AG09319 (cell line): ENCODE measurements around the gene FAM209B.

Source experiments
- DNase-seq: peaks from one replicate; pipeline ENCODE4 v3.0.0-alpha.2; 2010; ENCODE audit warnings: low read depth; ENCODE audit errors: extremely low read depth
- TF ChIP-seq, protein P1 (sequence below): IDR thresholded peaks from 2 replicates; pipeline ENCODE4 v1.5.1; 2011; ENCODE audit warnings: low read depth, mild to moderate bottlenecking, inconsistent platforms, low read length, moderate library complexity

FAM209B gene

GRCh38 chr20:56511926-56512325 is 21.1 kb upstream of the FAM209B start:
- TF ChIP-seq, protein P1, sequence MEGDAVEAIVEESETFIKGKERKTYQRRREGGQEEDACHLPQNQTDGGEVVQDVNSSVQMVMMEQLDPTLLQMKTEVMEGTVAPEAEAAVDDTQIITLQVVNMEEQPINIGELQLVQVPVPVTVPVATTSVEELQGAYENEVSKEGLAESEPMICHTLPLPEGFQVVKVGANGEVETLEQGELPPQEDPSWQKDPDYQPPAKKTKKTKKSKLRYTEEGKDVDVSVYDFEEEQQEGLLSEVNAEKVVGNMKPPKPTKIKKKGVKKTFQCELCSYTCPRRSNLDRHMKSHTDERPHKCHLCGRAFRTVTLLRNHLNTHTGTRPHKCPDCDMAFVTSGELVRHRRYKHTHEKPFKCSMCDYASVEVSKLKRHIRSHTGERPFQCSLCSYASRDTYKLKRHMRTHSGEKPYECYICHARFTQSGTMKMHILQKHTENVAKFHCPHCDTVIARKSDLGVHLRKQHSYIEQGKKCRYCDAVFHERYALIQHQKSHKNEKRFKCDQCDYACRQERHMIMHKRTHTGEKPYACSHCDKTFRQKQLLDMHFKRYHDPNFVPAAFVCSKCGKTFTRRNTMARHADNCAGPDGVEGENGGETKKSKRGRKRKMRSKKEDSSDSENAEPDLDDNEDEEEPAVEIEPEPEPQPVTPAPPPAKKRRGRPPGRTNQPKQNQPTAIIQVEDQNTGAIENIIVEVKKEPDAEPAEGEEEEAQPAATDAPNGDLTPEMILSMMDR = no peak
- no peak for DNase-seq

DNA sequence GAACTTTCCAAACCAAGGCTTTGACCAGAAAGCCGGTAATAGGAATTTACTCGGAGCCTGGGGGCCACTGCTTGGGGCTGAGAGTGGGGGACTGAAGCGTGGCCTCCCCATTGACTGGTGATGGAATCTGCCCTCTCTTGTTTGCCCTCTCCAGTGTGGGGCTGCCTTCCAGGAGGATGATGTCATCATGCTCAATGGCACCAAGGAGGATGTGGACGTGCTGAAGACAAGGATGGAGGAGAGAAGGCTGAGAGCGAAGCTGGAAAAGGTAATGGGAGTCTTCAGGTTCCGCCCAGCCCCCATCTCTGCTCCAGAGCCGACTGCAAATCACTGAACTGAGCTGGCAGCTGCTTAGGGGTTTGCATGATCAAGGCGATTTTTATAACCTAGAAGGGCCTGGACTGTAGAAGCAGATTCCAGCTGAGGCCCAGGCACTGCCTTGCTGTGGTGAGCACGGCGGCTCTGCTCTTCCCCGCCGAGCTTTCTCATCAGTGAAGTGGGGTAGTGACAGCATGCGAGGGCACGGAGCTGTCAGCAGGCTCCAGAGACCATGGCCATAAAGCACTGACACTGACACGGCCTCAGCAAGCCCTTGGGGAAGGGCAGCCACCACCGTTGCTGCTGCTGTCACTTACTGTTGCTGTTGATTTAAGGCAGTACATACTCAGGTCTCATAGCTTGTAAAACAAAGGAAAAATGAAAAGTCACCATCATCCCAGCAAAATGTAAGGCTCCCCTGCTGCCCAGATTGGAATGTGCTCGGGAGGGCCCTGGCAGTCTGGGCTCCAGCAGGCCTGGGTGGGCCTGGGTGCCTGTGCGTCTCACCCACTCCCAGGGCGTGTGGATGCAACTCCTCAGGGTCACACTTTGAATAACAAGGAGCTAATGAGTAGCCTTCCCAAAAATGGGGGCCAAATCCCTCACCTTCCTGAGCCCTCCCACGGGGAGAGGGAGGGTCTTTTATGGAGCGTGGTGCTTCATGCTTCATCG is 19.6 kb upstream of the FAM209B start:
- TF ChIP-seq, protein P1 = no peak
- DNase-seq = no peak

DNA sequence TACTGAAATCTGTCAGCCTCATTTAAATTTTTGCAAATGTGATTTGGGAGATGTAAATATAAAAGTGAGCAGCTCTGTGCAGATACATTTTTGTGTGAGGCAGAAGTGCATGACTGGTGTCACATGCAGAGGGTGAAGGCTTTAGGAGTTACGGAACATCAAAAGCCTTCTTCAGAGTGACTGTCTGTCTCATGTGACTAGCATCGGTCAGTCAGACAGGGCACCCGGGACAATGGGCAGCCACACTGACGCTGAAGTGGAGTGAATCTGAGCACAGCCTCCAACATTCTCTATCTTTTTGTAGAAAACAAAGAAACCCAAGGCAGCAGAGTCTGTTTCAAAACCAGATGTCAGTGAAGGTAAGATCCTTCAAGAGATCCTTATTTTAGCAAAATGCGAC is 16.4 kb upstream of the FAM209B start:
- DNase-seq = no peak
- TF ChIP-seq, protein P1 = no peak

DNA sequence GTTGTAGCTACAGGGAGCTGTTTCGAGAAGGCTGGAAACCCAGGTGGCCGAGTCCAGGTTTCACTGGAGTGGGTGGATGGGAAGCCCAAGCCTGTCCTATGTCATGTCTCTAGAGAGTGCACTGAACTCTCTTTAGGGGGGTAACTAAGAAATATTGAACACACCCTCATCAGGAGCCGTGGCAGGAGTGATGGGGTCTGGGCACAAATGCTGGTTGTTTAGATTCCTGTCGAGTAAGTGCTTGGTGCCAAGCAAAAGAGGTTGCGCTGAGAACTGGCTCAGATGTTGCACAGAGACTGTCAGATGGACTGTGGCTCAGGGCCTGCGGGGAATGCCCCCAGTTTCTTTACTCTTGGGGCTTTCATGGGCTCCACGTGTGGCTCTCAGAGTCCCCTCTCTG is 15.8 kb upstream of the FAM209B start:
- TF ChIP-seq, protein P1 = no peak
- no peak for DNase-seq

DNA sequence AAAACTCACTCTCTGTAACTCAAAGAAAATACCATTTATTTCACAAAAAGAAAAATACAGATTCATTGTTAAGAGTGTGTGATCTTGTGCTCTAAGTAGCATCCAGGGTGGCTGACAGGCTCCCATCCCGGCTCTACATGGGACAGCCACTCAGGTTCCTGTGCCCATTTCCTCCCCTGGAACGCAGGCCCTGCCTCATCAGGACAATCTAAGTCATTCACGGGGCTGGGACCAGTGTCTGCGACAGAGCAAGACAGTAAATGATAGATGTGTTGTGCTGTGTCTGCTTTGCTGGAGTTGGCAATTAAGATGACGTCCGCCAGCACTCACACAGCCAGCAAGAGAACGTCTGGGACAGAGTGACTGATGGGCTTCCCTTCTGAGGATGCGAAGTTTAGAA is 15.4 kb upstream of the FAM209B start:
- TF ChIP-seq, protein P1 = no peak

DNA sequence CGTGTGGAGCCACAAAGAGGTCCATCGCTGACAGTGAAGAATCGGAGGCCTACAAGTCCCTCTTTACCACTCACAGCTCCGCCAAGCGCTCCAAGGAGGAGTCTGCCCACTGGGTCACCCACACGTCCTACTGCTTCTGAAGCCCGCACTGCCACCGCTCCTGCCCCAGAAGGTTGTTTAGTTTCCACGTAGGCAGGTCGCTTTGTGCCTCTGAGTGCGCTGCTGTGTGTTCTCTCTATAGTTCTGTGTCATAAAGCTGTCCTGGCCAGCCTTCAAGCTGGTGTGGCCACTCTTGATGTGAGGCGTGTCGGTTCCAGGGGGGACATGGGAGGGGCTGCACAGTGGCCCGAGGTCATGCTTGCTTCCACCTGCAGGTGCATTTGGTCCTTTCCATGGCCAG is 14.9 kb upstream of the FAM209B start:
- DNase-seq = no peak

More for the DNA sequence above, 15.4 kb upstream of the FAM209B start:
- no peak for DNase-seq

More for the DNA sequence above, 14.9 kb upstream of the FAM209B start:
- TF ChIP-seq, protein P1 = no peak
